KOPT-K1 (cell line): ENCODE results near the gene CNDP2.

Experiments
- H3K27ac ChIP-seq: fragments of 200-600 bp; sonication (generic); 2 replicates; pipeline ENCODE4 v1.5.1; 2016; ENCODE audit warnings: antibody characterized with exemption, mild to moderate bottlenecking, low read depth, low read length; ENCODE audit not compliant: poor library complexity, severe bottlenecking
- H3K36me3 ChIP-seq: fragments of 200-600 bp; sonication (generic); 2 replicates; pipeline ENCODE4 v1.5.1; 2017; ENCODE audit warnings: antibody characterized with exemption, mild to moderate bottlenecking, low read length, moderate library complexity; ENCODE audit not compliant: insufficient read depth
- H3K9me3 ChIP-seq: fragments of 200-600 bp; sonication (generic); 2 replicates; pipeline ENCODE4 v1.5.1; 2017; ENCODE audit warnings: antibody characterized with exemption, low read length, mild to moderate bottlenecking; ENCODE audit not compliant: insufficient read depth, poor library complexity, severe bottlenecking

The CNDP2 gene

GRCh38 chr18:74570266-74570665 lies 74.1 kb downstream of the CNDP2 start:
- Histone ChIP-seq H3K27ac (no peak overlapping the region), H3K9me3 (peaks cover 19% of the 10 kb centered on the region), H3K36me3 (no peaks in the 10 kb centered on the region)

GRCh38 chr18:74571895-74572680 lies 75.9 kb downstream of the CNDP2 start:
- no peaks in the 10 kb centered on the region for H3K36me3 ChIP-seq
- no peak overlapping the region for H3K27ac ChIP-seq
- H3K9me3 ChIP-seq: peaks cover 1% of the 10 kb centered on the region

DNA sequence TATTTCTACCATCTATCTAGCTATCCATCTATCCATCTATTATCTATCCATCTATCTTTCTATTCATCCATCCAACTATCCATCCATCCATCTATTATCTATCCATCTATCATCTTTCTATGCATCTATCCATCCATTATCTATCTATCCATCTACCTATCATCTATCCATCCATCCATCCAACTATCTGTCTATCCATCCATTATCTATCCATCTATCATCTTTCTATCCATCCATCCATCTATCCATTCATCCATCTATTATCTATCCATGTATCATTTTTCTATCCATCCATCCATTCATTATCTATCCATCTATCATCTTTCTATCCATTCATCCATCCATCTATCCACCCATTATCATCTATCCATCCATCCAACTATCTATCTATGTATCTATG lies 76.9 kb downstream of the CNDP2 start:
- no peaks in the 10 kb centered on the region for H3K9me3 ChIP-seq
- no peaks in the 10 kb centered on the region for H3K36me3 ChIP-seq
- H3K27ac ChIP-seq: no peak overlapping the region
